Lung (tissue), 12 donors: ENCODE data around the gene OAF. TPM values are rescaled to one million over a fixed set of nuclear protein-coding genes. Genes with fewer than 3 reads are reported as not detected.
A peak's percentile ranks its signal among the peaks of the same experiment; 100 is the strongest.

Experiments
- ATAC-seq: fragments of 200-7000 bp; cut with Tn5 transposase; one replicate; pipeline ENCODE4 v1.9.1; 2020; ENCODE audit warnings: moderate number of reproducible peaks; ENCODE audit not compliant: insufficient read depth, low FRiP score
- DNase-seq, 3 donors: peaks; one replicate each; pipeline ENCODE4 v3.0.0-alpha.2; 2013 to 2017
- H3K27ac ChIP-seq, 2 donors: one replicate each; pipeline ENCODE4 v1.5.1; 2013; ENCODE audit warnings: mild to moderate bottlenecking in 2 of 2, moderate library complexity in 2 of 2, control low read depth in 1 of 2, inconsistent platforms in 1 of 2, low read depth in 1 of 2, low read length in 1 of 2
- H3K27me3 ChIP-seq, 3 donors: one replicate each; pipeline ENCODE4 v1.5.1; 2013; ENCODE audit warnings: low read length in 2 of 3; ENCODE audit not compliant: control insufficient read depth in 3 of 3, insufficient read depth in 3 of 3
- H3K36me3 ChIP-seq, 4 donors: one replicate each; pipeline ENCODE4 v1.5.1; 2013; ENCODE audit warnings: low read length in 4 of 4, mild to moderate bottlenecking in 1 of 4, moderate library complexity in 1 of 4; ENCODE audit not compliant: control insufficient read depth in 4 of 4, insufficient read depth in 4 of 4
- H3K4me1 ChIP-seq, 5 donors: one replicate each; pipeline ENCODE4 v1.5.1; 2013; ENCODE audit warnings: low read length in 5 of 5, mild to moderate bottlenecking in 2 of 5, moderate library complexity in 1 of 5; ENCODE audit not compliant: control insufficient read depth in 5 of 5, insufficient read depth in 5 of 5
- H3K4me3 ChIP-seq: one replicate; pipeline ENCODE4 v1.5.1; 2013; ENCODE audit warnings: mild to moderate bottlenecking, control low read depth, moderate library complexity
- H3K9ac ChIP-seq, 2 donors: one replicate each; pipeline ENCODE4 v1.5.1; 2013; ENCODE audit warnings: low read length in 2 of 2, control low read depth in 1 of 2; ENCODE audit not compliant: insufficient read depth in 1 of 2
- H3K9me3 ChIP-seq, 4 donors: one replicate each; pipeline ENCODE4 v1.5.1; 2013; ENCODE audit warnings: low read length in 3 of 4, mild to moderate bottlenecking in 1 of 4, moderate library complexity in 1 of 4; ENCODE audit not compliant: control insufficient read depth in 4 of 4, insufficient read depth in 3 of 4
- WGBS, 2 donors: extraction: QIAGEN DNeasy Blood & Tissue Kit; methylation state at CpG; one replicate each; pipeline ENCODE4 v1.1.7; 2013; 5-methylcytosine and 5-hydroxymethylcytosine counted together
- polyA plus RNA-seq, 2 donors: library from polyadenylated mRNA; stranded (reverse); fragments of 200-250 nt; gene quantifications; one replicate each; pipeline ENCODE4 v1.2.1, GENCODE V29; 2013
- total RNA-seq, 2 donors: library from RNA; depleted of rRNA in 1 of 2; stranded (reverse); fragments of >200 nt in 1 of 2; gene quantifications; one replicate each; pipeline ENCODE4 v1.2.1, GENCODE V29; 2014 to 2021
- TF ChIP-seq, protein P1 (sequence below): IDR thresholded peaks from 2 replicates; pipeline ENCODE4 v1.5.1; 2012; ENCODE audit warnings: mild to moderate bottlenecking; ENCODE audit errors: control extremely low read depth, extremely low read depth
- donor health status: control.
- donor health status: control.
- donor health status: Bipolar disorder and iron deficiency.
- donor health status: healthy.
- donor health status: DM: yes; HTN: yes; CAD: no.

OAF gene
- total and polyA plus RNA-seq, 4 donors, result 7.7 to 27.4 (median 12.0) TPM

DNA sequence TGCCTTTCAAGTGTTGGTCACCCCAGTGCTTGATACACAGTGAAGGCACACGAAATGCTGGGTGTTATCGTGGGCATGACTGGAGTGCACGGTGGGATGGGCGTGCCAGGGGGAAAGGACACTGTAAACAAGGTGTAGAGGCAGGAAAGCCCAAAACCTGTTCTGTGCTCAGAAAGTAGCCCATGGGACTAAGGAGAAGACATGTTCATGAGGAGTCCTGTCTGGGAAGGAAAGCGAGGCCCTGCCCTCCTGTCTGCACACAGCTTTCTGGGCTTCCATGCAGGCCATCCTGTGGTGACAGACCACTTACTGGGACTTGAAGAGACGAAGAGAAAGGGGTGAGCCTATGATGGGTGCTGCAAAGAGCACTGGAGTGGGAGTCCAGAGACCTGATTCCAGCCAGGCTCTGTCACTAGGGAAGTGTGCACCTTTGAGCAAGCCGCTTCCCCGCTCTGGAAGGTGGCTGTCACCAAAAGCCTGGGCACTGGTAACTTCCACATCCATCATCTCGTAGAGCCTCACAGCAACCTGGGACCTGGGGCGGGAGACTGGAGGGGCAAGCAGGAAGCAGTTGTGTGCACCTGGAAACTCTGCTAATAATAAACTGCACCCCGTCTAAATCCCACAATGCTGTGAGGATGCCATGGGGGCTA is 28.3 kb downstream of the OAF start:
- H3K27ac ChIP-seq, result no peak overlapping the region
- H3K36me3 ChIP-seq, result no peaks in the 10 kb centered on the region
- H3K4me1 ChIP-seq, result no peaks in the 10 kb centered on the region
- no peaks in the 10 kb centered on the region for H3K9me3 ChIP-seq
- ATAC-seq, result no peak
- DNase-seq, result no peak
- TF ChIP-seq, protein P1, sequence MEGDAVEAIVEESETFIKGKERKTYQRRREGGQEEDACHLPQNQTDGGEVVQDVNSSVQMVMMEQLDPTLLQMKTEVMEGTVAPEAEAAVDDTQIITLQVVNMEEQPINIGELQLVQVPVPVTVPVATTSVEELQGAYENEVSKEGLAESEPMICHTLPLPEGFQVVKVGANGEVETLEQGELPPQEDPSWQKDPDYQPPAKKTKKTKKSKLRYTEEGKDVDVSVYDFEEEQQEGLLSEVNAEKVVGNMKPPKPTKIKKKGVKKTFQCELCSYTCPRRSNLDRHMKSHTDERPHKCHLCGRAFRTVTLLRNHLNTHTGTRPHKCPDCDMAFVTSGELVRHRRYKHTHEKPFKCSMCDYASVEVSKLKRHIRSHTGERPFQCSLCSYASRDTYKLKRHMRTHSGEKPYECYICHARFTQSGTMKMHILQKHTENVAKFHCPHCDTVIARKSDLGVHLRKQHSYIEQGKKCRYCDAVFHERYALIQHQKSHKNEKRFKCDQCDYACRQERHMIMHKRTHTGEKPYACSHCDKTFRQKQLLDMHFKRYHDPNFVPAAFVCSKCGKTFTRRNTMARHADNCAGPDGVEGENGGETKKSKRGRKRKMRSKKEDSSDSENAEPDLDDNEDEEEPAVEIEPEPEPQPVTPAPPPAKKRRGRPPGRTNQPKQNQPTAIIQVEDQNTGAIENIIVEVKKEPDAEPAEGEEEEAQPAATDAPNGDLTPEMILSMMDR, result no peak
- H3K9ac ChIP-seq, result no peak overlapping the region
- H3K27me3 ChIP-seq, result peaks cover 0 to 46% (median 33%) of the 10 kb centered on the region in 3 donors
- 81 to 82% methylated on average over 11 of the region's 11 CpGs for WGBS, 2 donors
- no peak overlapping the region for H3K4me3 ChIP-seq

DNA sequence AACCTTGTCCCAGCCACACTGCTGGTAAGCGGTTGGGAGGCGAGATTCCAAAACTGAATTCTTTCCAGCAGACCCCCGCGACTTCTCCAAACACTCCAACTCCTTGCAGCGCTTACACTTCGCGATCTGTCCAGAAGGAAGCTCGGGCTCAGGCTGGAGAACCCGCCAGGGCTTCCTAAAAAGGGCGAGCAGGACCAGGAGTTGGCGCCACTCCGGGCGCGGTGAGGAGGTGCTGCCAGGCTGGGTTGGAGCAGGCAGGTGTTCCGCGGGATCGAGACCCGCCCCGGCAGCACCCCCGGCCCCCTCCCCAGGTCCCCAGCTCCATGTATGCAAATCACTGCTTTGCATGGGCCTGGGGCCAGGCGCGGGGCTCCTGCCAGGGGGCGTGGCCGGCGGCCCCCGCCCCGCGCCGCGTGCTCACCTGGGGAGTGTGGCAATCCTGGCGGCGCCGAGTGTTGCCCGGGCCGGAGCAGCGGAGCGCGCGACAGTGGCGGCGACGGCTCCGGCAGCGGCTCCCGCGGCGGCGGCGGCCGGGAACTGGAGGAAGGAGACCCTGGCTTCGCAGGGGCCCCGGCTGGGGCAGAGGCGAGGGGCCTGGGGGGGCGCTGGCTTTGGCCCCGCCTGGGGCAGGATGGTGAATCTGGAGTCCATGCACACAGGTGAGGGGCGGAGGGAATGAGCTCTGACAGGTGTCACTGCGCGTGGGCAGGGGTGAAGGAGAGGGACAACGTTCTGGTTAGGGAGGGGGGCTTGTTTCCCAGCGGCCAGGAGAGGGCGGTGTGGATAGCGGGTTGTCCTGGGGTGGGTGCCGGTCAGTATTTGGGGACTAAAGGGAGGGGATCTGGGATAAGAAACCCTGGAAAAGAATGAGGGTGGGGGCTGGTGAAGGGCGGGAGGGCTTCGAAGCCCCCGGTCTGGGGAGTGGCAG is 29.1 kb downstream of the OAF start, which contains the start of gene POU2F3:
Gene POU2F3 (plus strand): TSS at position 428 of the 928 bp plus-strand sequence. CDS start 204 bp downstream, at position 632.
- Histone ChIP-seq H3K4me3 (no peak within 1 kb of the TSS), H3K4me1 (no peaks in the 10 kb centered on the region), H3K9ac (no peak within 1 kb of the TSS), H3K9me3 (no peaks in the 10 kb centered on the region), H3K27me3 (peaks cover 0 to 54% (median 41%) of the 10 kb centered on the region in 3 donors), H3K27ac (peak within 1 kb of the TSS in 1 of 2 donors; percentile 28), H3K36me3 (no peaks in the 10 kb centered on the region)
- ATAC-seq (no peak), DNase-seq (no peak)
- 5% methylated on average over 66 of the region's 66 CpGs for WGBS, 2 donors
- TF ChIP-seq, protein P1, result no peak

DNA sequence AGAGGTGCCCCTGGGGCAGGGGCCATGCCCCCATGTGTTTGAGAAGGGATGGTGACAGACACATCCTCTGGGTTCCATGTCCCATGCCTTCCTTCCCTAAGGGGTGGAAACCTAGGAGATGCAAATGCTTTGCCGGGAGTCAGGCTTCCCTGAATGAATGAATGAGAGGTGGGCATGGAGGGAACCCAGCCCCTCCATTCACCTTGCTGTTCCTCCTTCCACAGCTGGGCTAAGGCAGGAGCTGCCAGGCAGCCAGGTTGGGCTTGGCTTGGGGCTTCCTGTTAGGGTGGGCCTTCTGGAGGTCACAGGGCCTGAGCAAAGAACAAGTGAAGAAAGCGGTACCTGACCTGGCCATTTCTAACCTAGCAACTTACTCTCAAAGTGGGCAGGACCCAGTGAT is 30.0 kb downstream of the OAF start:
- Histone ChIP-seq H3K4me1 (peaks cover 0 to 2% (median 0%) of the 10 kb centered on the region in 5 donors), H3K27me3 (peaks cover 0 to 57% (median 43%) of the 10 kb centered on the region in 3 donors), H3K4me3 (no peak overlapping the region), H3K9me3 (no peaks in the 10 kb centered on the region), H3K27ac (peak overlapping the region in 1 of 2 donors; percentile 28), H3K36me3 (no peaks in the 10 kb centered on the region), H3K9ac (no peak overlapping the region)
- TF ChIP-seq, protein P1, result no peak
- DNase-seq, result no peak
- ATAC-seq, result no peak
- 84 to 96% methylated on average over 2 of the region's 2 CpGs for WGBS, 2 donors
